Stimulated activated CD8-positive, alpha-beta memory T cell treated with anti-CD3 and anti-CD28 coated beads, Interleukin-4, amount 100 ng/mL, for 48 hours (primary cell): ENCODE results near the gene ZFYVE21.

Experiments used
- DNase-seq: peaks from one replicate; pipeline ENCODE4 v3.0.0-alpha.2; 2020

The ZFYVE21 gene

DNA sequence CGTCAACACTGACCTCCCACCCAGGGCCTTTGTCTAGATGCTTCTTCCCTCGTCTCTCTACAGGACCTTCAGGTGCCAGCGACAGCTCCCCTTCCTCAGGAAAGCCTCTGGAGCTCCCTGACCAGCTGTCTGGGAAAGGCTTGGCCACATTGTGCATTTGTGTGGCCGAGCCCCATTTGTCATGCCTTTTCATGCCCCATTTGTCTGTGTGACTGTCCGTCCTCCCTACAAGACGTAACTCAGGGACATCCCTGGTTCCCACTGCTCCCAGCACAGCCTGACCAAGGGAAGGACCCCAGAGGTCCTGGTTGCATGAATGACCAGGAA lies 23.8 kb downstream of the ZFYVE21 start:
- no peak for DNase-seq

DNA sequence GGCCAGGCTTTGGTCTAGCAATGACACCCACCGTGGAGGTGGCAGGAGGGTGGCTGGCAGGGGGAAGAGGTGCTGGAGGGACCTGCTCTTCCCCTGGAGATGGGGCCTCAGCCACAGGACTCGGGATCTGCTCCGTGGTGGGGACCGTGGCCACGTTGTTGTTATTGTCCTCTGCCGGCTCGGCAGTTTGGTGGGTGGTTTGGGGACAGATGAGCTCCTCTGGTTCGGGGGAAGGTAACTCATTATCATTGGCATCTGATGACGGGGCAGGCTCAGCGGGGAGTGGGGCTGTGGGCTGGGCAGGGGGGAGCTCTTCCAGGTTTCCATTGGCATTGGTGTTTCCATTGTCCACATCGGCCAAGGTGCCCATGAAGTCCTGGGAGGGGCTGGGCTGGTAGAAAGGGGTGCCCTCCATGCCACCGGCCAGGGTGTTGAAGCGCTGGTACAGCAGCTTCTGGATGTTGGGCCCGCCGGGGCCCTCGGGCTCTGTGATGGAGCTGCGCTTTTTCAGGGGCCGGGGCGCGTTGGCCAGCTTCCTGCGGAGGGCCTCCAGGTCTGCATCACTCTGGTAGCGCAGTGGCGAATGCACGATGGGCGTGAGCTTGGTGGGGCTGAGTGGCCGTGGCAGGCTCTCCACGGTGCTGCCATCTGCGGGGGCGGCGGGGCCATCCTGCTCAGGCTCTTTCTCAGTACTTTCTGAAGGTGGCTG lies 24.3 kb downstream of the ZFYVE21 start:
- no peak for DNase-seq

DNA sequence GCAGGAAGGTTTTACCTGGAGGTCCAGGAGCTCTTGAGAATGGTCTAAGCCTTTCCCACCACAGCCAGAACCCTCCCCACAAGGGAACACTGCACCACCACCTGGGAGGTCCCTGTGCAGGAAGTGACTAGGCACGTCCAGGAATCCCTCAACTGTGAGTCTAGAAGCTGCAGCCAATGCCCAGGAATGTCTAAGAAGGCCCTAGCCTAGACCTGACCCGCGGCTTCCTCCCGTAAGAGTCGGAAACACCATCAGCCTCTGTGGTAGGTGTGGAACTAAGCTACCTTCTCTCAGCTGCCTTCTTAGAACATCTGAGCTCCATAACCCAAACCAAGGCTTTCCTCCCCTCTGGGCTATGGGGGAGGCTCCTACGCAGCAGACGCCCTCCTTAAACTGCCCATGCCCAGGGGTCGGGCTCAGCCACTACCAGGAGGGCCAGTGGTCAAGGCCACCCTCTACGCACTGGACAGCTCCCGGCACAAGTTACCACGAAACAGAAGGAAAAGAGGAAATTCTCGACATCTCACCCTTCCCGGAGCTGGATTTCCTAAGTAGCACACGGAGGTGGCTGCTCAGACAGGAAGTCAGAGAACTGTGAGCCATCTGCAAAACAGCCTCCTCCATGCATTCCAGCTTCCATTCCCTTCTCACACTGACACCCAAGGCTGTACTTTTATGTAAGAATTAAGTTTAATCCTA lies 25.5 kb downstream of the ZFYVE21 start:
- no peak for DNase-seq

DNA sequence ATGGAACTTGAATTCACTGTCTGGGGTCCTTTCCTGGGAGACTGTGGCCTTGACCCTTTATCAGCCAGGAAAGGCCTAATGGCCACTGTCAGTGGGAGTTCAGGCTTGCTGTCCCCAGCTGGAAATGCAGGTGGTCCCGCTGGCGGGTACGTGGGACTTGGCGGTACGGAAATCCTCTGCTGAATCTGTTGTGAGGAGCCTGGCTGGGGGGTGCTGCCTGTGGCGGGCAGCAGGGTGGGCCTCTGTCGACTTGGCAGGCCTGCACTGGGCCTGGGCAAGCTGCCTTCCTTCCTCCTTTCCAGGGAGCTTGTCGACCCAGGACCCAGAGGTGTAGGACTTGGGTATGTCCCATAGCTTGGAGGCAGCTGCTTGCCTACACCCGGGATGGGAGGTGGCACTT lies 26.3 kb downstream of the ZFYVE21 start:
- no peak for DNase-seq

DNA sequence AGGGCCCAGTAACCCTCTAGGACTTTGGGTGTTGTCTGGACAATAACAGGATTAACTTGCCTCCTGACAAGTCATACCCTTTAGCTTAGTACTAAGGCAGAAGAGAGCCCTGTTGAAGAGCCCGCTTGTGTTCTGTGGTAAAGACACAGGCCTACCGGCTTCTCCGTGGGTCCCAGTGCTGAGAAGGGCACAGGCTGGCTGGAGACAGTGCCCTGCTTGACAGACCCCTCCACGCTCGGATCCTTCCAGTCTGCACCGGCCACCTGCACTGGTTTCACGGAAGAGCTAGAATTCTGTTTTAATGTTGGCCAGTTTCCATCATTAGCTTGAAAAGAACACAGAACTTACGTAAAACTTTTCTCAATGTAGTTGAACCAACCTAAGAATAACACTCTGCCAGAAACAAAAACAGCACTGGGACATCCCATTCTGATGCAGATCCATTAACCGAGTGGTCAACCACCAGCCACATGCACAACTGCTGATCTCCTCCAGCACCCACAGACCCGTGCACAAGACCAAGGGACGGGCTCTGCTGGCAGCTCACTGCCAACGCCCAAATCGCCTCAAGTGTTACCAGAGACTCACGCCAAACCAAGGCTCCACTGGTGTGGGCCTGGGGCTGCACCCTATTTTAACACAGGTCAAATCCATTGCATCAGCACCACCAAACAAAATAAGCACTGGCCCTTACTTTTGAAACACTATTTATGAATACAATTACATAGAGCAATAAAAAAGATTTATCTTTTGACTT lies 27.1 kb downstream of the ZFYVE21 start:
- DNase-seq, result no peak

DNA sequence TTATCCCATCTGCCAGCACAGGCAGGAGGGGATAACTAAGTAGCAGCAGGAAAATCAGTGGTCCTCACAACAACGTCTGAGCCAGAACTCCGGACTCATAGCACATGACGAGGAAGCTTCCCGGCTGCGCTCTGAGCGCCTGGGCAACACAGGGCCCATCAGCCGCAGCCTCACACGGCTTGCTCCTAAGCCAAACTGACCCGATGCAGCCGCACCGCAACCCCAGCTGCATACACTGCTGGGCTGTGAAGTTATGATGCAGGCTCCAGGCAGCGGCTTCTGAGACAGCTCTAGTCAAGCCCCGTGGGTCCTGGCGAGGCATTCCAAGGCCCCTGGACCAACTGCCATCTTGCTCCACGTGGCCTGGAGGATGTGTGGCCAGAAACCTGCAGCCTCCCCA lies 28.1 kb downstream of the ZFYVE21 start:
- no peak for DNase-seq

DNA sequence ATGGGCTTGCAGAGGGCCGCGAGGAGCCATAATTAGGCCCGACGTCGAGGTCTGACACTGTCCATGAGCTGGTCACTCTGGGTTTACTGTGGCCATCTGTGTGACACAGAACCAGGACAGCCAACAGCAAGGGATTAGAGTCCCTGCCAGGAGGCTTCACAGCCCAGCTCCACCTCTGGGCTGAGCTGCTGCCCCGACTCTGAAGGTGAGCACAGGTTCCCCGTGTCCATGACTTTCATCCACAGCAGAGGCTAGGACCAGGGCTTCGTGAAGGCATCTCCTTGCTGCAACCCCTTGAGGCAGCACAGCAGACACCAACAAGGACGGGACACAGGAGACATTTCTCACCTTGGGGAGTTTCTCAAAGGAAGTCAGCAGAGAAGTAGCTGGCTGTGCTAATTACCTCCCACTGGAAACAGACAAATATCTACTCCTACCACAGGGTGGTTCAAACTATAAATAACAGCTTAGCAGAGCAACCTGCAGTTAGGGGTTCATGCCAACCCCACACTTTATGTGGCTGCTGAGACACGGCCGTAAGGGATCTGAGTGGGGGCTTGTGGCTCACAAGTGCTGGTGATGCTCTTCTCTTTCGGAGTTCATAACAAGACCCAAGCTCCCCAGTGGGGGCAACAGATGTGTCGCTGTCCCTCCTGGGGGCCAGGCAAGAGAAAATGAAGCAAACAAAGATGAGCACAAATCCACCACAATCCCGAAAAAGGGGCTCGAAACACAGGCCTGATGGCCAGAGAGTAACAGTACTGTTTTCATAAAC lies 29.2 kb downstream of the ZFYVE21 start:
- DNase-seq, result no peak

DNA sequence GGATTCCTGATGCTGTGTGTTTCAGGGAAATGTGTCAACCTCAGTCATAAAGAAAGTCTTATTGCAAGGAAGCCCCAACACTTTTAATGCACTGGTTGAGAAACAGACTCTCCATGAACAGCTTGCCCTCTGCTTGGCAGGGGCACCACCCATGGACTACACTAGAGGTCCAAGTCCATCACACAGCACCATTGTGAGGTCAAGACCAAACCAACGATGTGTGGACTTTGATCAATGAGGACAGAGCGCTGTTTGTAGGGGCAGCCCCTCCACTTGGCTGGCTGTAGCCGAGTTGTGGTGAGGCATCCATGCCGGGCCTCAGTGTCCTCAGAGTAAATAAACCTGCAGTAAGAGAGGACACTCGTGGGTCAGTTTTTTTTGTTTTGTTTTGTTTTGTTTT lies 29.8 kb downstream of the ZFYVE21 start:
- no peak for DNase-seq

DNA sequence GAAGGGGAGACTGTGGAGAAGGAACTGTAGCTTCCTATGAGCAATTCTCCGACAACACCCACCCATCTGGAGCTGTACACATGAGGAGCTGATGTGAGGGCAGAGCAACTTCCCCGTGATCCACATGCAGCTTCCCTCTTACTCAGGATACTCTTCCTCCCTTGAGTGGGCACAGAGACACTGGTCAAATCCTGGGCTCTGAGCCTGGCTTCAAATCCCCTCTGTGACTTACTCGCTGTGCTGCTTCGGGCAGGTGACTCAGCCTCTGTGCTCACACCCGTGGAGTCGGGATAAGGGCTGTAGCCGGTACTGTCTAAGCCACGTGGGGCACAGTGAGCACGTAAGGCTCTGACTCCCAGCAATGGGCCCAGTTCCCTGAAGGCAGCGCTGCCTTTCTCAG lies 31.1 kb downstream of the ZFYVE21 start:
- DNase-seq, result no peak

DNA sequence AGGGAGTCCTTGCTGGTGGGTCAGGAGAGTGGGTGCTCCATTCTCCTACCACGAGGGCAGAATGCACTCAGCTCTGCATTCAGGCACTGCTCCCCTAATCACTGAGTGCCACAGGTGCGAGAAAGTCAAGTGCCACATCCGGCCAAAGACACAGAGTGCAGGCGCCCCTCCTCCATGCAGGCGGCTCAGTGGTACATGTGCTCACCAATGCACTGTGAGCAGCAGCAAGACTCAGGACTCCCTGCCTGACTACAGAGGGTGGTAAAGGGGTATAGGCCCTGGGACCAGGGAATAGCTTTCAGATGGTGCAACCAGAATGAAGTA lies 32.9 kb downstream of the ZFYVE21 start:
- peak; percentile 60 for DNase-seq

DNA sequence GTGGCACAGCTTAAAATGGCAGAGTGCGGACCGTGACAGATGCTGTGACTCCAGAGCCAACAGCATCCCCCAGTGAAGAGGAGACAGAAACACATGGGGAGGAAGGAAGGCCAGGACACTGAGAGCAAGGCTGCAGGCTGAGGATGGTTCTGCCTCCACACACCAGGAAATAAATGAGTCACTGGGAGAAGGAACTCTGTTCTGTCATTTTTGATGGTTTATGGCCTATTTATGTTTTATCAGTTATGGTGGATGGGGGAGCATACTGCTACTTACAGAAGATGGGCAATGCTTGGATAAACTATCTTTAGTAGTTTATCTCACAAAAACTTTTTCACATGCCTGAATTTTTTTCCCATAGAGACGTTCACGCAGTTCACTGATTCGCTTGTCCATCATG lies 33.8 kb downstream of the ZFYVE21 start:
- DNase-seq, result no peak

DNA sequence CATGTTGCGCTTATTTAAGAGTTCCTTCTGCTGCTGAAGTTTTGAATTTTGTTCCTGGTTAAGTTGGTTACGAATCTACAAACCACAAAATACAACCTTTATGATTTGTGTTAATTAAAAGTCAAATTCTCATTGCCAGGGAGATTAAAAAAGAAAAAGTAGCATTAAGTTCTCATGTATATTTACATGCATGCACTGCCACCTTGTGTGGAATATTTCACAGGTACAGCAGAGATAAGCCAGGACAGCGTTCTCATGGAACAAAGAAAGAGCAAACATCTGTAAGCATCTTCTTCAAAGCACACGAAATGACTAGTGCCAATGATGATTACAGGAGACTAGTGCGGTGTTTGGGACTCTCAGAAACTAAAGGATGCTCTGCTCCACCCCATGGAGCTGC lies 34.2 kb downstream of the ZFYVE21 start:
- no peak for DNase-seq

DNA sequence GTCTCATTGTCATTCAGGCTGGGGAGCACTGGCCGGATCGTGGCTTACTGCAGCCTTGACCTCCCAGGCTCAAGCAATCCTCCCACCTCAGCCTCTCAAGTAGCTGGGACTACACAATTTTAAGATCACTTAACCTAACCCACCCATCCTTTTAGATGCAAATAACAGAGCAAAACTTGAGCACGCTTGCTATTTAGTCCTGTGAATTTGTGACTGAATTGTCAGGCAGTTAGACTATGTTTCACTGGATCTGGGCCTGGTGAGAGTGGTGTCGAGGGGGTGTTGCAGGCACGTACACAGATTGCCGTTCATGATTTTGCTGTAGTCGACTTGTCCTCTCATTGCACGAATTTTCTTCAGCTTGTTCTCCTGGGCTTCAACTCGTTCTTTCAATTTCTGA lies 38.2 kb downstream of the ZFYVE21 start:
- DNase-seq, result peak; percentile 2

DNA sequence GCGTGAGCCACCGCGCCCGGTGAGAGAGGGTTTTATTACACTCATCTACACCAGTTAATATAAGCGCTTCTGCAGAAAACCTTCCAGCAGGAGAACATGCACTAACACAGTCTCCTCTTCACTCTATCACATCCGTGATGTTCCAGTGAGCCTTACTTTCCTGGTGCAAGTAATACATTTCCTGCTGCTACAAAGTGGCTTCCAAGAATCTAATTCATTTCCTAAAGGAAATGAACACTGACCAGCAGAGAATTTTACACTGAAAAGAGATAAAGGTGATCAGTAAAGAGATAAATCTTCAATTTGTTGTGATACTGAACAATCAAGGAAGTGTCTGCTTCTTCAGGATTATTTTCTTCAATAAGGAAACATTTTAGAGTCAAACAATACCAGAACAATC lies 39.5 kb downstream of the ZFYVE21 start:
- peak; percentile 4 for DNase-seq

DNA sequence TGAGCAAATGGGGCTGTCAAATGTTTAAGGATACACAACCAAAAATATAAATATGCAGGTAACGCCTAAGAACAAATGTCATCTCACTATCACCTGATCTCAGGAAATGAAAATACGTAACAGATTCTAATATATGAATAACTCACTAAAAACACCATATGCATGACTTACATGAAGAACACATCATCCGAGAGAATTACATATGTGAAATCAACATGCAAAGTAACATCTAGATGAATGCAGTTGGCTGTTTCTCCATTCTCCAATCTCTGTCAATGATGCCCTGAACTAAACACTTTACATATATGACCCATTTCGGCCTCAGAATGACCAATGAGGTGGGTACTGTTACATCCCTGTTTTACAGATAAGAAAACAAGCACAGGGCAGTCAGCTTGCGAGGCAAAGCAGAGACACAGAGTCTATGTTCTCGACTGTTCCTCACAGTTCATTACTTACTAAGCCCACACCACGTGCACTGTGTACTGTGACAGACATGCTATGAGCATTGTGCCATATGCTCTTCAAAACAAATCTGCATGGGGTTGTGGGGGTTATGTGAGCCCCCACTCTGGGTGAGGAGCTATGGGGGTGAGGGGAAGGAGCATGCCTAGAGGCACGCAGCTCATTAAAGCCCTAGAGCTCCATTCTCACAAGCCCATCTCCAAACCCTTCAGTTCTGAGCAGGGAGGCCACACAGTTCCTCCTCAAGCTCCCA lies 42.6 kb downstream of the ZFYVE21 start:
- no peak for DNase-seq

DNA sequence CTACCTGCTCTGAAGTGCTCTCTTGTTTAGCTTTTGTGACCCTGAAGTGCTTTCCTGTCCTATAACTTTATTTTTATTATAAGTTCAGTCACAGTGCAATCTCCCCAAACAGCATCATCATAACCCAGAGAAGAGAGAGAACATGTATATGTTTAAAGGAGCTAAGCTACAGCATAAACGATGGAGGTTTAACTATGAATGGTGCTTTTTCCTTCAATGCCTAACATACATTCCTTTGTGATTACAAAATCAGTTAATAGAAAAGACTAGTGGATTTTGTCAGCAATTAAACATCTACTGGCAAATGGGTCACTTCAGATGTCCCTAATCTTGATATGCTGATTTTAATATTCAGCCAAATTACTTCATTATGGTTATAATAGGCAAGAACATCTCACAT lies 46.4 kb downstream of the ZFYVE21 start:
- DNase-seq, result no peak

DNA sequence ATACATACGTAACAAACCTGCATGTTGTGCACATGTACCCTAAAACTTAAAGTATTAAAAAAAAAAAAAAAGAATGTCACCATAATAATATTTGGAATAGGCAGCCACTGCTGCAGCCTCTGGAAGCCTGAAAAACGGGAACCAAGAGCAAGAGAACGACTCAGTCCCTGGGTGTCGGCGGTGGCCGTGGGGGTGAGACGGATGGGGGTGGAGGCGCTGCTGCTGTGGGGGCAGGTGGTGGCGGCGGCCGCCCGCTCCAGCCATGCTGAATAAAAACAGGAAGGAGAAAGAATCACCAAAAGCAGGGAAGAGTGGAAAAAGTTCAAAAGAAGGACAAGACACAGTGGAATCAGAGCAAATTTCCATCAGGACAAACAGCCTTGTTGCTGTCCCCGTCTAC lies 46.9 kb downstream of the ZFYVE21 start:
- no peak for DNase-seq

DNA sequence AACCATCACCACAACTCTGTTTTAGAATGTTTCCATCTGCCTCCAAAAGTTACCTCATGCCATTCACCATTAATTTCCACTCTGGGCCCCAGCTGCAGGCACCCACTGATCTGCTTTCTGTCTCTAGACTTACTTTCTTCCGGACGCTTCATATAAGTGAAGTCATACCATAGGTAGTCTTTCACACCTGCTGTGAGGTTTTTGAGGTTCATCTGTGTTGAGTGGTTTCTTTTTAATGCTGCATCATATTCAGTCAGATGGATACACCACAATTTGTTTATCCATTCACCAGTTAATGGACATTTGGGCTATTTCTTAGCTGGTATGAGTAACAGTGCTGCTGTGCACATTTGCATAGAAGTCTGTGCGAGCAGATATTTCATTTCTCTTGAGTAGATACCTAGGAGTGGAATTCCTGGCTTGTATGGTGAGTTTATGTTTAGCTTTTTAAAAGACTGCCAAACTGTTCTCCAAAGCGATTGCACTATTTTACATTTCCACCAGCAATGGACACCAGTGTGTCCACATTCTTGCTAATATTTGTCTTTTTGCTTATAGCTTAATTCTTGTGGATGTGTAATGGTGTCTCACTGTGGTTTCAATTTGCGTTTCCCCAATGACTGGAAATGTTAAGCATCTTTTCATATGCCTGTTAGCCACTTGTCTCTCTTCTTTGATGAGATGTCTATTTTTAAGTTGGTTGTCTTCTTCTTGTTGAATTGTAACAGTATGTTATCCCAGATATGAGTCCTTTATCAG lies 48.3 kb downstream of the ZFYVE21 start:
- DNase-seq, result no peak

DNA sequence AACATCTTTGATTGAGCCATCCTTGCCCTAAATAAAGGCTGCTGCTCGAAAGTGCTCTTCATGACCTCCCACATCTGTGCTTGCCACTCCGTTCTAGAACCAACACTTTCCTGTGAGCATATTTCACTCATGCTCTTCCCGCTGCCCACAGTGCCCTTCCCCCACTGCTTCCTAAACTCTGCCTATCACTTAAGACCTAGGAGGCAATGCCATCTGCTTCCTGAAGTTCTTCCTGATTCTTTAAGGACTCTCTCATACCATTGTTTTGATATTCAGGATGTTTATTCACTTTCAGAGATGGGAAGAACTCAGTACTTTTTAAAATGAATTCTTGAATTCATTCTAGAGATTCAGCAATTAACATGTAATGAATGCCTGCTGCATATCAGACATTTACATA lies 49.9 kb downstream of the ZFYVE21 start:
- DNase-seq, result no peak

DNA sequence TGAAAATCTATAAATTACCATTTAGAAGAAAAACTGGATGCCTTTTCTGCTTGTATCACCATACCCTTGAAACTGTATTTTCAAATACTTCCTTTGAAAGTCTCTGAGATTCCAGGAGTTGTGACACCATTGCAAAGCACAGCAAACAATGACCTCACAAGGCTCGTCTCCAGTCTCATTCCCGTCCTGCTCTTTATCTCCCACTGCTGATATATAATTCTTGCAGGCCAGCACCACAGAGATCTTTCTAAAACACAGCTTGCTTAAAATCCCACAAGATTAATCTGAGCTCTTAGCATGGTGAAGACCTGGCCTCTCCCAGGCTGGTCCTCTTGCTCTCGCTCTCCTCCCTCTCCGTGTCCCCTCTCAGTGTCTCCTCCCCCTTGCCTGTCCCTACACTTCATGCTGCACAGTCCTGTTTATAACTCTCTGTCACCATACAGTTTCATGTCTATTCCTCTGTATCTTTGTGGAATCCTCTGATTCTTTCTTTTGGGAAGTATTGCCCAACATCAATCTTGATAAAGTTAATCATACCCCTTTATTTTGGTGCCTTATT lies 51.8 kb downstream of the ZFYVE21 start:
- DNase-seq, result no peak

DNA sequence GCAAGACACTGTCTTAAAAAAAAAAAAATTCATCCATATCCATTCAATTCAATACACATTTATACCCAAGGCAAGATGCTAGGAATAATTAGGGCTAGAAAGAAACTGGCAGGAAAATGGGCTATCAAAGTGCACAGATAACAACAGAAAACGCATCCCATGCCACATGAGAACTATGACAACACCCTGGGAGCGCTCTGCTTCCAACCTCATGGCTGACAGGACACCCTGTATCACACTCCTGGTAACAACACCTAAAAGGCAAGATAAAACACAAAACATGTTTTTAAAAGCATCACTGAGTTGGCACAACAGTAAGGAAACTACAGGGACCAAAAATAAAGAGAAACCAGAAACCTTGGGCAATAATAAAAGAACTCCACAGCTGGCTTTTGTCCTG lies 54.9 kb downstream of the ZFYVE21 start:
- DNase-seq, result no peak

DNA sequence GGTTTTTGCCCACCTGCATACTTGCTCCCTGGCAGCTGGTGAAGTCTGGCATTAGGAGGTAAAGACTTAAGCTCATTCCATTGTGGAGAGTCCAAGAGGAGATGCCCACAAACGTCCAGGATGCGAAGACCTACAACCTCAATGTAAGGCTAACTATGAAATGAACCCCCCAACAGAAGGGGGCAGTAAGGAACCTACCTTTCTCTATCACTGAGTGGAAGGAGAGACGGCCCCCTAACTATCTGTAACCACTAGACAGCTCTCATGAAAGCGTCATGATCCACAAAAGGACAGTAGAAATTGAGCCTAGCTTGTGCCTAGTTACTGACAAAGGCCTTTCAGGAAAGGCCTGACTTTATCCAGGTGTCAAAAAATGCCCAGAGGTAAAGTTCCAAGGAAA lies 55.3 kb downstream of the ZFYVE21 start:
- no peak for DNase-seq
